ENCODE data around the gene TMEM158. TPM values are rescaled to one million over a fixed set of nuclear protein-coding genes. Genes with fewer than 3 reads are reported as not detected.

Gene TMEM158
- polyA plus RNA-seq, 1 donor (not counting 4 experiments of a cell fraction or from before 2014, with no cell fraction given) = 2.0 TPM

DNA sequence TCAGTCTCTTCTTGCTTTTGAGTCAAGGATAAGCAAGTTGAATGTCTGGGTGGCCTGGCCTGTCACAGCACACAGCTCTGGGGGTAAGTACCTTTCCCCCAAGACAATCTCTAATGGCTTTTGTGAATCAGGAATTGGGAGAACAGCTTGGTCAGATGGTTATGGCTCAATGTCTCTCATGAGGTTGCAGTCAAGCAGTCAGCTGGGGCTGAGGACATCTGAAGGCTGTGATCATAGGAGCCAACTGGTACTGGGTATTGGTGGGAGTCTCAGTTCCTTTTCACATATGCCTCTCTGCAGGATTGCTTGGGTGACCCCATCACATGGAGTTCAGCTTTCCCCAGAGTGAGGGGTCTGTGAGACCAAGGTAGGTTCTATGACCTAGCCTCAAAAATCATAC, 33.0 kb upstream of the TMEM158 start:
- no peaks in the 10 kb centered on the region for H3K36me3 ChIP-seq (ENCODE audit: control insufficient read depth in 2 of 2, extremely low read depth in 1 of 2, insufficient read depth in 2 of 2, low read length in 2 of 2)
- FAIRE-seq (no peak), DNase-seq (ENCODE audit: low read depth, low spot score) (no peak)
- H3K4me3 ChIP-seq (ENCODE audit: control insufficient read depth in 2 of 3, extremely low read depth in 1 of 3, insufficient read depth in 2 of 3, low read depth in 1 of 3, low read length in 3 of 3) = no peak overlapping the region
- H3K9me3 ChIP-seq (ENCODE audit: control insufficient read depth, low read depth, low read length) = no peaks in the 10 kb centered on the region
- no peaks in the 10 kb centered on the region for H3K4me1 ChIP-seq (ENCODE audit: control insufficient read depth, extremely low read depth, insufficient read depth, low read length)
- H3K79me2 ChIP-seq (ENCODE audit: control insufficient read depth, insufficient read depth, low read length) = no peaks in the 10 kb centered on the region
- H3K27me3 ChIP-seq (ENCODE audit: control insufficient read depth, extremely low read depth, insufficient read depth, low read length) = peaks cover 3% of the 10 kb centered on the region
- dilution Hi-C loops (cut with MboI; ENCODE audit: extremely low pct_ligation_motif_present, low sequenced_read_pairs) = no loop called here
- no peaks in the 10 kb centered on the region for H3K9me1 ChIP-seq (ENCODE audit: control insufficient read depth, extremely low read depth, insufficient read depth, low read length)
- no peaks in the 10 kb centered on the region for H4K20me1 ChIP-seq (ENCODE audit: control insufficient read depth, extremely low read depth, insufficient read depth, low read length)
- no peak overlapping the region for H3K4me2 ChIP-seq (ENCODE audit: control insufficient read depth, extremely low read depth, insufficient read depth, low read depth, low read length)
- TF ChIP-seq, protein P1, sequence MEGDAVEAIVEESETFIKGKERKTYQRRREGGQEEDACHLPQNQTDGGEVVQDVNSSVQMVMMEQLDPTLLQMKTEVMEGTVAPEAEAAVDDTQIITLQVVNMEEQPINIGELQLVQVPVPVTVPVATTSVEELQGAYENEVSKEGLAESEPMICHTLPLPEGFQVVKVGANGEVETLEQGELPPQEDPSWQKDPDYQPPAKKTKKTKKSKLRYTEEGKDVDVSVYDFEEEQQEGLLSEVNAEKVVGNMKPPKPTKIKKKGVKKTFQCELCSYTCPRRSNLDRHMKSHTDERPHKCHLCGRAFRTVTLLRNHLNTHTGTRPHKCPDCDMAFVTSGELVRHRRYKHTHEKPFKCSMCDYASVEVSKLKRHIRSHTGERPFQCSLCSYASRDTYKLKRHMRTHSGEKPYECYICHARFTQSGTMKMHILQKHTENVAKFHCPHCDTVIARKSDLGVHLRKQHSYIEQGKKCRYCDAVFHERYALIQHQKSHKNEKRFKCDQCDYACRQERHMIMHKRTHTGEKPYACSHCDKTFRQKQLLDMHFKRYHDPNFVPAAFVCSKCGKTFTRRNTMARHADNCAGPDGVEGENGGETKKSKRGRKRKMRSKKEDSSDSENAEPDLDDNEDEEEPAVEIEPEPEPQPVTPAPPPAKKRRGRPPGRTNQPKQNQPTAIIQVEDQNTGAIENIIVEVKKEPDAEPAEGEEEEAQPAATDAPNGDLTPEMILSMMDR (optimal IDR thresholded peaks at IDR 0.05 in 1 of 3, IDR thresholded peaks at IDR 0.05 in 1 of 3, conservative IDR thresholded peaks at IDR 0.05 in 1 of 3; ENCODE audit: extremely low read depth in 1 of 3, insufficient read depth in 2 of 3, low read length in 3 of 3) = no peak
- TF ChIP-seq EZH2 (IDR thresholded peaks at IDR 0.05; ENCODE audit: low read length) = no peak
- no peak overlapping the region for H3K27ac ChIP-seq (ENCODE audit: control insufficient read depth, insufficient read depth, low read length)
- H3K9ac ChIP-seq (ENCODE audit: control insufficient read depth, extremely low read depth, insufficient read depth, low read length) = no peak overlapping the region
- H2AFZ ChIP-seq (ENCODE audit: control insufficient read depth, low read length) = no peak overlapping the region

DNA sequence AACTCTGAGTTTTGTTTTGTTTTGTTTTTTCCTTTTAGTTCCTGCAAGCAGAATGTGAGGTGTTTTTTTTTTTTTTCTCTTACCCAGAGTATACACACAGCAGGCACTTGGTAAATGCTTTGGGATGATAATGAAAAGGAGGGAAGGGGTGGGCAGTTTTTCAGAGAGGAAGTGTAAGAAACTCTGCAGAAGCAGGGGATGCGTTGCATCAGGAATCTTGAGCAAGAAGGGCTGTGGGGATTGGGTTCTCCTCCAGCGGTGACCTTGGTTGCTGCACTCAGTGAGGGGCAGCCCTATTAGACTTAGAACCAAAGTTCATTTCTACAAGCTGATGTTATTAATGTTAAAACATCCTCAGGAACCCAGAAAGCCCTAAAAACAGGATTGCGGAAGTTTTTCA, 32.2 kb upstream of the TMEM158 start:
- no peak overlapping the region for H3K27ac ChIP-seq (ENCODE audit: control insufficient read depth, insufficient read depth, low read length)
- H3K4me2 ChIP-seq (ENCODE audit: control insufficient read depth, extremely low read depth, insufficient read depth, low read depth, low read length) = no peak overlapping the region
- H2AFZ ChIP-seq (ENCODE audit: control insufficient read depth, low read length) = no peak overlapping the region
- no peaks in the 10 kb centered on the region for H3K9me1 ChIP-seq (ENCODE audit: control insufficient read depth, extremely low read depth, insufficient read depth, low read length)
- dilution Hi-C loops (cut with MboI; ENCODE audit: extremely low pct_ligation_motif_present, low sequenced_read_pairs) = no loop called here
- no peak for TF ChIP-seq EZH2 (IDR thresholded peaks at IDR 0.05; ENCODE audit: low read length)
- TF ChIP-seq, protein P1 (optimal IDR thresholded peaks at IDR 0.05 in 1 of 3, IDR thresholded peaks at IDR 0.05 in 1 of 3, conservative IDR thresholded peaks at IDR 0.05 in 1 of 3; ENCODE audit: extremely low read depth in 1 of 3, insufficient read depth in 2 of 3, low read length in 3 of 3) = no peak
- H3K4me1 ChIP-seq (ENCODE audit: control insufficient read depth, extremely low read depth, insufficient read depth, low read length) = no peaks in the 10 kb centered on the region
- no peak overlapping the region for H3K9ac ChIP-seq (ENCODE audit: control insufficient read depth, extremely low read depth, insufficient read depth, low read length)
- H3K27me3 ChIP-seq (ENCODE audit: control insufficient read depth, extremely low read depth, insufficient read depth, low read length) = peaks cover 3% of the 10 kb centered on the region
- H3K9me3 ChIP-seq (ENCODE audit: control insufficient read depth, low read depth, low read length) = no peaks in the 10 kb centered on the region
- H3K4me3 ChIP-seq (ENCODE audit: control insufficient read depth in 2 of 3, extremely low read depth in 1 of 3, insufficient read depth in 2 of 3, low read depth in 1 of 3, low read length in 3 of 3) = no peak overlapping the region
- no peaks in the 10 kb centered on the region for H3K79me2 ChIP-seq (ENCODE audit: control insufficient read depth, insufficient read depth, low read length)
- FAIRE-seq (no peak), DNase-seq (ENCODE audit: low read depth, low spot score) (no peak)
- no peaks in the 10 kb centered on the region for H4K20me1 ChIP-seq (ENCODE audit: control insufficient read depth, extremely low read depth, insufficient read depth, low read length)
- no peaks in the 10 kb centered on the region for H3K36me3 ChIP-seq (ENCODE audit: control insufficient read depth in 2 of 2, extremely low read depth in 1 of 2, insufficient read depth in 2 of 2, low read length in 2 of 2)
